RWPE2 (cell line): ENCODE measurements around the gene STRIT1.

ENCODE experiments used
- ATAC-seq: fragments of 200-7000 bp; cut with Tn5 transposase; 3 replicates; pipeline ENCODE4 v1.9.1; 2021; ENCODE audit warnings: low read depth
- DNase-seq: peaks from one replicate; pipeline ENCODE4 v3.0.0-alpha.2; 2020; ENCODE audit warnings: low spot score
- H3K27ac ChIP-seq: fragments of 450-650 bp; 2 replicates; pipeline ENCODE4 v1.5.1; 2017; ENCODE audit warnings: mild to moderate bottlenecking; ENCODE audit not compliant: poor library complexity, severe bottlenecking
- H3K27me3 ChIP-seq: fragments of 250-450 bp; sonication (Bioruptor Pico); 2 replicates; pipeline ENCODE4 v1.5.1; 2021; ENCODE audit warnings: mild to moderate bottlenecking, moderate library complexity; ENCODE audit not compliant: insufficient read depth, poor library complexity, severe bottlenecking
- H3K36me3 ChIP-seq: fragments of 250-450 bp; sonication (Bioruptor Pico); 2 replicates; pipeline ENCODE4 v1.5.1; 2020; ENCODE audit warnings: low read depth, mild to moderate bottlenecking, moderate library complexity
- H3K4me1 ChIP-seq: fragments of 250-450 bp; sonication (Bioruptor Pico); 2 replicates; pipeline ENCODE4 v1.5.1; 2021; ENCODE audit warnings: mild to moderate bottlenecking, moderate library complexity; ENCODE audit not compliant: insufficient read depth, poor library complexity, severe bottlenecking
- H3K4me3 ChIP-seq: fragments of 250-450 bp; sonication (Bioruptor Pico); 2 replicates; pipeline ENCODE4 v1.5.1; 2021; ENCODE audit warnings: mild to moderate bottlenecking, moderate library complexity; ENCODE audit not compliant: severe bottlenecking
- H3K9me3 ChIP-seq: fragments of 250-450 bp; sonication (Bioruptor Pico); 2 replicates; pipeline ENCODE4 v1.5.1; 2021; ENCODE audit warnings: mild to moderate bottlenecking, moderate library complexity; ENCODE audit not compliant: severe bottlenecking
- TF ChIP-seq, protein P1 (sequence below): fragments of 450-650 bp; IDR thresholded peaks from one replicate; pipeline ENCODE4 v1.5.1; 2017; ENCODE audit warnings: mild to moderate bottlenecking, moderate library complexity; ENCODE audit not compliant: poor library complexity, severe bottlenecking

The STRIT1 gene

GRCh38 chr3:155323063-155323666, 29.7 kb upstream of the STRIT1 start:
- no peak for DNase-seq
- Histone ChIP-seq H3K4me1 (no peaks in the 10 kb centered on the region), H3K9me3 (no peaks in the 10 kb centered on the region), H3K4me3 (no peak overlapping the region), H3K36me3 (no peaks in the 10 kb centered on the region), H3K27ac (no peak overlapping the region), H3K27me3 (no peaks in the 10 kb centered on the region)
- ATAC-seq, result peak; percentile 82
- TF ChIP-seq, protein P1, sequence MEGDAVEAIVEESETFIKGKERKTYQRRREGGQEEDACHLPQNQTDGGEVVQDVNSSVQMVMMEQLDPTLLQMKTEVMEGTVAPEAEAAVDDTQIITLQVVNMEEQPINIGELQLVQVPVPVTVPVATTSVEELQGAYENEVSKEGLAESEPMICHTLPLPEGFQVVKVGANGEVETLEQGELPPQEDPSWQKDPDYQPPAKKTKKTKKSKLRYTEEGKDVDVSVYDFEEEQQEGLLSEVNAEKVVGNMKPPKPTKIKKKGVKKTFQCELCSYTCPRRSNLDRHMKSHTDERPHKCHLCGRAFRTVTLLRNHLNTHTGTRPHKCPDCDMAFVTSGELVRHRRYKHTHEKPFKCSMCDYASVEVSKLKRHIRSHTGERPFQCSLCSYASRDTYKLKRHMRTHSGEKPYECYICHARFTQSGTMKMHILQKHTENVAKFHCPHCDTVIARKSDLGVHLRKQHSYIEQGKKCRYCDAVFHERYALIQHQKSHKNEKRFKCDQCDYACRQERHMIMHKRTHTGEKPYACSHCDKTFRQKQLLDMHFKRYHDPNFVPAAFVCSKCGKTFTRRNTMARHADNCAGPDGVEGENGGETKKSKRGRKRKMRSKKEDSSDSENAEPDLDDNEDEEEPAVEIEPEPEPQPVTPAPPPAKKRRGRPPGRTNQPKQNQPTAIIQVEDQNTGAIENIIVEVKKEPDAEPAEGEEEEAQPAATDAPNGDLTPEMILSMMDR, result peak; percentile 87

DNA sequence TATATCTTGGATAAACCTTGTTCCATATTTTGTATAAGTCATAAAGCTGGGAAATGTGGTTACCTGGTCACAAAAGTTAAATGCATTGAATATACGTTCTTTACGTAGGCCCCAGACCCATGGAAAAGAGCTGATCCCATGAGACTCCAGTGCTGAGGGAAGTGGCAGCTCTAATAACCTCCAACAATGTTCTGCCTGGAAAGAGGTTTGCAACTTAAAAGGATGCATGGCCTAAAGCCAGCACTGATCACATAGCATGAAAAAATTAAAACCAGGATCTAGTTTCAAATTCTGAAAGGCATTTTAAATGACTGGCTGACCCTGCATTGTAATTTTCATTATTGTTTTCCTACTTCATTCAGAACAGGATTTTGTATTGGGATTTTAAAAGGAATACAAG, 27.9 kb upstream of the STRIT1 start:
- Histone ChIP-seq H3K9me3 (no peaks in the 10 kb centered on the region), H3K36me3 (no peaks in the 10 kb centered on the region), H3K4me1 (no peaks in the 10 kb centered on the region), H3K27ac (no peak overlapping the region), H3K4me3 (no peak overlapping the region), H3K27me3 (no peaks in the 10 kb centered on the region)
- TF ChIP-seq, protein P1, result no peak
- DNase-seq, result no peak
- no peak for ATAC-seq

GRCh38 chr3:155320934-155321333, 27.5 kb upstream of the STRIT1 start:
- H3K27me3 ChIP-seq, result no peaks in the 10 kb centered on the region
- no peak overlapping the region for H3K27ac ChIP-seq
- TF ChIP-seq, protein P1, result no peak
- H3K36me3 ChIP-seq, result no peaks in the 10 kb centered on the region
- no peak overlapping the region for H3K4me3 ChIP-seq
- DNase-seq (no peak), ATAC-seq (no peak)
- no peaks in the 10 kb centered on the region for H3K4me1 ChIP-seq
- no peaks in the 10 kb centered on the region for H3K9me3 ChIP-seq

GRCh38 chr3:155318740-155319139, 25.3 kb upstream of the STRIT1 start:
- ATAC-seq (no peak), DNase-seq (no peak)
- TF ChIP-seq, protein P1, result no peak
- H3K4me1 ChIP-seq, result no peaks in the 10 kb centered on the region
- no peaks in the 10 kb centered on the region for H3K27me3 ChIP-seq
- no peaks in the 10 kb centered on the region for H3K36me3 ChIP-seq
- H3K4me3 ChIP-seq, result no peak overlapping the region
- no peak overlapping the region for H3K27ac ChIP-seq
- no peaks in the 10 kb centered on the region for H3K9me3 ChIP-seq

GRCh38 chr3:155317211-155317610, 23.7 kb upstream of the STRIT1 start:
- Histone ChIP-seq H3K27ac (no peak overlapping the region), H3K9me3 (no peaks in the 10 kb centered on the region), H3K36me3 (no peaks in the 10 kb centered on the region), H3K4me3 (no peak overlapping the region), H3K4me1 (peaks cover 11% of the 10 kb centered on the region), H3K27me3 (no peaks in the 10 kb centered on the region)
- DNase-seq, result no peak
- no peak for ATAC-seq
- TF ChIP-seq, protein P1, result no peak
